Activated effector memory CD4-positive, alpha-beta T cell treated with anti-CD3 and anti-CD28 coated beads, Interleukin-2, amount 50 U/mL, for 16 hours (primary cell): Measurements from ENCODE around the gene GNG3.
"Not testable (repeated sequence)": the region's sequence is repeated elsewhere in the genome, so short reads cannot be mapped to it uniquely, and the experiment has no call there.

ENCODE experiments used
- DNase-seq: peaks from one replicate; pipeline ENCODE4 v3.0.0-alpha.2; 2020

The GNG3 gene

GRCh38 chr11:62688491-62688890, 19.0 kb upstream of the GNG3 start:
- no peak for DNase-seq

- no peak for DNase-seq
These were observed 17.9 kb upstream of the GNG3 start, which contains the start of gene LRRN4CL for GRCh38 chr11:62689421-62690183. TSS of gene LRRN4CL (minus strand) at chr11:62689530. CDS start at chr11:62688508, 1,022 bp downstream.

GRCh38 chr11:62693624-62694023, 13.9 kb upstream of the GNG3 start:
- not testable (repeated sequence) for DNase-seq

GRCh38 chr11:62694455-62695167, 12.9 kb upstream of the GNG3 start:
- DNase-seq = peak; percentile 91

GRCh38 chr11:62702246-62702645, 5.2 kb upstream of the GNG3 start:
- no peak for DNase-seq

GRCh38 chr11:62703921-62704320, 3.6 kb upstream of the GNG3 start:
- not testable (repeated sequence) for DNase-seq

GRCh38 chr11:62705413-62705812, 2.1 kb upstream of the GNG3 start:
- no peak for DNase-seq

GRCh38 chr11:62705880-62706849, 1.3 kb upstream of the GNG3 start:
- peak; percentile 98 for DNase-seq

GRCh38 chr11:62706850-62707247, 627 bp upstream of the GNG3 start:
- DNase-seq = no peak

GRCh38 chr11:62708392-62708791, 916 bp downstream of the GNG3 start:
- DNase-seq = no peak

- DNase-seq = peak; percentile 80
These were observed 1.3 kb downstream of the GNG3 start for GRCh38 chr11:62708793-62709192.

GRCh38 chr11:62709247-62710000, 1.9 kb downstream of the GNG3 start:
- DNase-seq = peak; percentile 98

- DNase-seq = no peak
These were observed 2.5 kb downstream of the GNG3 start for GRCh38 chr11:62710001-62710345.

GRCh38 chr11:62712276-62712812, 4.9 kb downstream of the GNG3 start:
- DNase-seq = no peak

GRCh38 chr11:62712861-62713260, 5.4 kb downstream of the GNG3 start:
- no peak for DNase-seq

- DNase-seq = no peak
These were observed 5.9 kb downstream of the GNG3 start for GRCh38 chr11:62713343-62713742.

- peak; percentile 30 for DNase-seq
These were observed 8.0 kb downstream of the GNG3 start for GRCh38 chr11:62715150-62716130.

- DNase-seq = no peak
These were observed 8.7 kb downstream of the GNG3 start for GRCh38 chr11:62716206-62716605.

- peak; percentile 54 for DNase-seq
These were observed 9.3 kb downstream of the GNG3 start for GRCh38 chr11:62716816-62717215.

GRCh38 chr11:62719302-62719978, 12.0 kb downstream of the GNG3 start:
- DNase-seq = no peak
